Gastroesophageal sphincter (tissue), 3 donors: ENCODE measurements around the gene RRBP1.

Experiments used
- POLR2AphosphoS5 ChIP-seq: sonication (generic); formaldehyde crosslinking; IDR thresholded peaks from one replicate; pipeline ENCODE4 v1.6.1; 2017; ENCODE audit warnings: antibody characterized with exemption
- TF ChIP-seq, protein P1 (sequence below), 4 experiments: fragments of 200-600 bp in 2 of 4; fragments of 450-650 bp in 2 of 4; sonication (generic) in 1 of 4; IDR thresholded peaks; one replicate each; pipeline ENCODE4 v1.5.1; 2017 to 2019; ENCODE audit warnings: antibody characterized with exemption in 4 of 4, mild to moderate bottlenecking in 2 of 4, moderate library complexity in 2 of 4

DNA sequence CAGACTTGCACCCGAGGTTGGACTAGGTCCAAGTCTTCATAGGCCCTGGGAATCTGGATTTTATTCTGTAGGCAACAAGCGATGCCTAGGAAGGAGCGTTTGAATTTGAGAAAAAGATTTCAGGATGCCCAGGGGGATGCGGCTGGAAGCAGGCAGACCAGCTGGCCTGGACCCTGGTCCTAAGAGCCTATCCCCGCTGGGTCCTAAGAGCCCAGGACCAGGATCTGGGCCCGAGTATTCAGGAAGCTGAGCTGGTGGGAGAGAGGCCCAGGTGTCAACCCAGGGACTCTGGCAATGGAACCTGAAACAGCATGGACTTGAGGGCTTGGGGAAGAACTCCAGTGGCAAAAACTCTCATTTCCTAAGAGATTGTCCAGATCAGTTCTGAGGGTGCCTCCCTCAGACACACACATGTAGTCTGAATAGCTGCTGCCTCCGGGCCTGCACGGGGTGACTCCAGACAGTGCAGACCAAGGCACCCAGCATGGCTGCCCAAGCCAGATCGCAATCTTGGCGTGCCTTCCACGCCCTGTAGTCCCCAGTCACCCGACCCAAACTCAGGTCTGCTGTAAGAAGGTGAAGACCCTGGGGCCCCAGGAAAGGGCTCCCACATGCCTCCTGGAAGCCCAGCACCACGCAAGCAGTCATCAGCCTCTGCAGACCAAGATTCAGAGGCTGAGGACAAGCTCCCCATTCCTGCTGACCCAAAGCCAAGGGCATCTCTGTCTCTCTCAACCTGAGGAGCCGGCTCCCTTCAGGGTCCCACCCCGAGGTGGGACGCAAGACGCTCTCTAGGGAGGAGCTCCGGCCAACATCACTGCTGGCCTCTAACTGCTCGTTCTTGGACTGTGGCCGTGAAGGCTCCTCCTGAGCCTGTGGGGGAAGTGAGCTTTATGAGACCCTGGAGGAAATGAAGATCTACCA is 34.4 kb downstream of the RRBP1 start:
- no peak for TF ChIP-seq POLR2AphosphoS5
- TF ChIP-seq, protein P1, sequence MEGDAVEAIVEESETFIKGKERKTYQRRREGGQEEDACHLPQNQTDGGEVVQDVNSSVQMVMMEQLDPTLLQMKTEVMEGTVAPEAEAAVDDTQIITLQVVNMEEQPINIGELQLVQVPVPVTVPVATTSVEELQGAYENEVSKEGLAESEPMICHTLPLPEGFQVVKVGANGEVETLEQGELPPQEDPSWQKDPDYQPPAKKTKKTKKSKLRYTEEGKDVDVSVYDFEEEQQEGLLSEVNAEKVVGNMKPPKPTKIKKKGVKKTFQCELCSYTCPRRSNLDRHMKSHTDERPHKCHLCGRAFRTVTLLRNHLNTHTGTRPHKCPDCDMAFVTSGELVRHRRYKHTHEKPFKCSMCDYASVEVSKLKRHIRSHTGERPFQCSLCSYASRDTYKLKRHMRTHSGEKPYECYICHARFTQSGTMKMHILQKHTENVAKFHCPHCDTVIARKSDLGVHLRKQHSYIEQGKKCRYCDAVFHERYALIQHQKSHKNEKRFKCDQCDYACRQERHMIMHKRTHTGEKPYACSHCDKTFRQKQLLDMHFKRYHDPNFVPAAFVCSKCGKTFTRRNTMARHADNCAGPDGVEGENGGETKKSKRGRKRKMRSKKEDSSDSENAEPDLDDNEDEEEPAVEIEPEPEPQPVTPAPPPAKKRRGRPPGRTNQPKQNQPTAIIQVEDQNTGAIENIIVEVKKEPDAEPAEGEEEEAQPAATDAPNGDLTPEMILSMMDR (IDR thresholded peaks at IDR 0.05): no peak
